Astrocyte (in vitro differentiated cells and primary cell): ENCODE data around the gene FER. TPM values are rescaled to one million over a fixed set of nuclear protein-coding genes. Genes with fewer than 3 reads are reported as not detected.

Experiments used
- DNase-seq: peaks from one replicate; pipeline ENCODE4 v3.0.0-alpha.2; 2010; ENCODE audit warnings: low read depth
- FAIRE-seq: peaks from 2 replicates; lab custom pipeline; 2011; peaks lifted over from hg19 to GRCh38; lab: Jason Lieb, UNC
- H2AFZ ChIP-seq: 2 replicates; pipeline ENCODE4 v1.6.0; 2012; ENCODE audit warnings: low read depth, low read length, inconsistent platforms
- H3K27ac ChIP-seq: 2 replicates; pipeline ENCODE4 v1.5.1; 2011; ENCODE audit warnings: low read depth, low read length, inconsistent platforms
- H3K27me3 ChIP-seq: 2 replicates; pipeline ENCODE4 v1.6.0; 2011; ENCODE audit warnings: low read length, inconsistent platforms; ENCODE audit not compliant: insufficient read depth
- H3K36me3 ChIP-seq: 2 replicates; pipeline ENCODE4 v1.5.1; 2011; ENCODE audit warnings: low read length, inconsistent platforms; ENCODE audit not compliant: insufficient read depth
- H3K4me1 ChIP-seq: 2 replicates; pipeline ENCODE4 v1.5.1; 2011; ENCODE audit warnings: low read length, inconsistent platforms; ENCODE audit not compliant: insufficient read depth
- H3K4me2 ChIP-seq: 2 replicates; pipeline ENCODE4 v1.6.0; 2012; ENCODE audit warnings: low read length, inconsistent platforms
- H3K4me3 ChIP-seq: 2 replicates; pipeline ENCODE4 v1.5.1; 2011; ENCODE audit warnings: low read depth, mild to moderate bottlenecking, low read length, inconsistent platforms; ENCODE audit not compliant: insufficient read depth
- H3K79me2 ChIP-seq: 2 replicates; pipeline ENCODE4 v1.6.0; 2012; ENCODE audit warnings: mild to moderate bottlenecking, low read length, inconsistent platforms; ENCODE audit not compliant: insufficient read depth
- H3K9ac ChIP-seq: 2 replicates; pipeline ENCODE4 v1.6.0; 2012; ENCODE audit warnings: mild to moderate bottlenecking, low read length, inconsistent platforms
- H3K9me3 ChIP-seq: 2 replicates; pipeline ENCODE4 v1.5.1; 2012; ENCODE audit warnings: low read depth, mild to moderate bottlenecking, low read length, inconsistent platforms; ENCODE audit not compliant: insufficient read depth
- H4K20me1 ChIP-seq: 2 replicates; pipeline ENCODE4 v1.6.0; 2012; ENCODE audit warnings: low read length, inconsistent platforms; ENCODE audit not compliant: insufficient read depth
- H3K27ac Mint-ChIP-seq: one replicate; pipeline ENCODE4 v1.8.0; 2021; ENCODE audit warnings: mild to moderate bottlenecking, mixed read lengths; ENCODE audit not compliant: unreplicated experiment
- H3K27me3 Mint-ChIP-seq: one replicate; pipeline ENCODE4 v1.8.0; 2021; ENCODE audit warnings: low read depth, mixed read lengths; ENCODE audit not compliant: unreplicated experiment
- H3K36me3 Mint-ChIP-seq: one replicate; pipeline ENCODE4 v1.8.0; 2021; ENCODE audit warnings: low read depth, mixed read lengths; ENCODE audit not compliant: unreplicated experiment
- H3K4me1 Mint-ChIP-seq: one replicate; pipeline ENCODE4 v1.8.0; 2021; ENCODE audit warnings: low read depth, mixed read lengths; ENCODE audit not compliant: unreplicated experiment
- H3K4me3 Mint-ChIP-seq: one replicate; pipeline ENCODE4 v1.8.0; 2021; ENCODE audit warnings: mild to moderate bottlenecking, moderate library complexity, mixed read lengths; ENCODE audit not compliant: unreplicated experiment
- H3K9me3 Mint-ChIP-seq: one replicate; pipeline ENCODE4 v1.8.0; 2021; ENCODE audit warnings: mild to moderate bottlenecking, mixed read lengths; ENCODE audit not compliant: unreplicated experiment
- EZH2 ChIP-seq: IDR thresholded peaks from 2 replicates; pipeline ENCODE4 v1.6.1; 2012; ENCODE audit warnings: mild to moderate bottlenecking, low read length, inconsistent platforms; ENCODE audit not compliant: insufficient read depth
- total RNA-seq: library from RNA; stranded (reverse); gene quantifications from 2 replicates; pipeline ENCODE4 v1.2.1, GENCODE V29; 2021
- TF ChIP-seq, protein P1 (sequence below): IDR thresholded peaks from 2 replicates; pipeline ENCODE4 v1.5.1; 2011; ENCODE audit warnings: low read depth, mild to moderate bottlenecking, inconsistent platforms, low read length, moderate library complexity; ENCODE audit not compliant: insufficient read depth

FER gene
- total RNA-seq, 1 donor from 2014 or later = 21.6 TPM

DNA sequence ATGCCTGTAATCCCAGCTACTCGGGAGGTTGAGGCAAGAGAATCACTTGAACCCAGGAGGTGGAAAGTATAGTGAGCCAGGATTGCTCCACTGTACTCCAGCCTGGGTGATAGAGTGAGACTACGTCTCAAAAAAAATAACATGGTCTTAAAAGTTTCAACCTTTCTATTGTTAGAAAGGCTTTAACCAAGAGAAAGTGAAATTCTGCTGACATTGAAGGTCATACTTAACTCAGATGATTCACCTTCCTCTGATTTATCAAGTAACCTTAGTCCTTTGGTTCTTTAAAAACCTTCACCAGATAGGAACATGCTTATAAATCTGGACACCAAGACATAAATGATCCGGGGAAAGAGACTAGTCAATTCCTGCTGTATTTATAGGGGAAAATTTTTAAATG lies 73.3 kb downstream of the FER start:
- FAIRE-seq (no peak), DNase-seq (no peak)
- Mint-ChIP-seq H3K27ac (no peak overlapping the region), H3K9me3 (no peaks in the 10 kb centered on the region), H3K4me1 (no peaks in the 10 kb centered on the region), H3K36me3 (no peaks in the 10 kb centered on the region), H3K4me3 (no peak overlapping the region), H3K27me3 (no peaks in the 10 kb centered on the region)
- Histone ChIP-seq H3K79me2 (peaks cover 10% of the 10 kb centered on the region), H3K9ac (no peak overlapping the region), H3K36me3 (no peaks in the 10 kb centered on the region), H3K9me3 (no peaks in the 10 kb centered on the region), H4K20me1 (no peaks in the 10 kb centered on the region), H3K4me1 (peaks cover 2% of the 10 kb centered on the region), H3K27ac (no peak overlapping the region), H3K4me3 (no peak overlapping the region), H3K27me3 (no peaks in the 10 kb centered on the region), H2AFZ (no peak overlapping the region), H3K4me2 (no peak overlapping the region)
- no peak for TF ChIP-seq EZH2
- TF ChIP-seq, protein P1, sequence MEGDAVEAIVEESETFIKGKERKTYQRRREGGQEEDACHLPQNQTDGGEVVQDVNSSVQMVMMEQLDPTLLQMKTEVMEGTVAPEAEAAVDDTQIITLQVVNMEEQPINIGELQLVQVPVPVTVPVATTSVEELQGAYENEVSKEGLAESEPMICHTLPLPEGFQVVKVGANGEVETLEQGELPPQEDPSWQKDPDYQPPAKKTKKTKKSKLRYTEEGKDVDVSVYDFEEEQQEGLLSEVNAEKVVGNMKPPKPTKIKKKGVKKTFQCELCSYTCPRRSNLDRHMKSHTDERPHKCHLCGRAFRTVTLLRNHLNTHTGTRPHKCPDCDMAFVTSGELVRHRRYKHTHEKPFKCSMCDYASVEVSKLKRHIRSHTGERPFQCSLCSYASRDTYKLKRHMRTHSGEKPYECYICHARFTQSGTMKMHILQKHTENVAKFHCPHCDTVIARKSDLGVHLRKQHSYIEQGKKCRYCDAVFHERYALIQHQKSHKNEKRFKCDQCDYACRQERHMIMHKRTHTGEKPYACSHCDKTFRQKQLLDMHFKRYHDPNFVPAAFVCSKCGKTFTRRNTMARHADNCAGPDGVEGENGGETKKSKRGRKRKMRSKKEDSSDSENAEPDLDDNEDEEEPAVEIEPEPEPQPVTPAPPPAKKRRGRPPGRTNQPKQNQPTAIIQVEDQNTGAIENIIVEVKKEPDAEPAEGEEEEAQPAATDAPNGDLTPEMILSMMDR = no peak

DNA sequence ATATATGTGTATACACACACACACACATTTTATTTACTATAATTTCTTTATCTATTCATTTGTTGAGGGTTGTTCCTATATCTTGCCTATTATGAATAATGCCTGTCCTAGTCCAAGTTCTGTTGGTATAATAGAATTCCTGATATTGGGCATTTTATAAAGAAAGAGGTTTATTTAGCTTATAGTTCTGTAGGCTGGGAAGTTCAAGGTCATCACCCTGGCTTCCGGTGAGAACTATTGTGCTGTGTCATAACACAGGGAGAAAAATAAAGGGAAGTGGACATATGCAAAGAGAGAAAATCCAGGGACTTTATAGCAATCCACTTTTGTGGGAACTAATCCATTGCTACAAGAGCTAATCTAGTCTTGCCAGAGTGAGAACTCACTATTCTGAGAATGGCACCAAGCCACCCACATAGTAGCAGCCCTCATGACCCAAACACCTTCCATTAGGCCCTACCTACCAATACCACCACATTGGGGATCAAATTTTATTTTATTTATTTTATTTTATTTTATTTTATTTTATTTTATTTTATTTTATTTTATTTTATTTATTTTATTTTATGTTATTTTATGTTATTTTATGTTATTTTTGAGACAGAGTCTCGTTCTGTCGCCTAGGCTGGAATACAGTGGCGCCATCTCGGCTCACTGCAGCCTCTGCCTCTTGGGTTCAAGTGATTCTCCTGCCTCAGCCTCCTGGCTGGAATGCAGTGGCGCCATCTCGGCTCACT lies 74.7 kb downstream of the FER start:
- FAIRE-seq (no peak), DNase-seq (no peak)
- H4K20me1 ChIP-seq = no peaks in the 10 kb centered on the region
- no peak overlapping the region for H2AFZ ChIP-seq
- peaks cover 2% of the 10 kb centered on the region for H3K4me1 ChIP-seq
- no peaks in the 10 kb centered on the region for H3K9me3 ChIP-seq
- H3K27ac ChIP-seq = no peak overlapping the region
- no peak overlapping the region for H3K9ac ChIP-seq
- Mint-ChIP-seq H3K36me3 (no peaks in the 10 kb centered on the region), H3K4me1 (no peaks in the 10 kb centered on the region), H3K9me3 (no peaks in the 10 kb centered on the region), H3K27me3 (no peaks in the 10 kb centered on the region), H3K27ac (no peak overlapping the region), H3K4me3 (no peak overlapping the region)
- H3K27me3 ChIP-seq = no peaks in the 10 kb centered on the region
- no peak overlapping the region for H3K4me2 ChIP-seq
- TF ChIP-seq, protein P1 = no peak
- peaks cover 10% of the 10 kb centered on the region for H3K79me2 ChIP-seq
- H3K4me3 ChIP-seq = no peak overlapping the region
- H3K36me3 ChIP-seq = no peaks in the 10 kb centered on the region

DNA sequence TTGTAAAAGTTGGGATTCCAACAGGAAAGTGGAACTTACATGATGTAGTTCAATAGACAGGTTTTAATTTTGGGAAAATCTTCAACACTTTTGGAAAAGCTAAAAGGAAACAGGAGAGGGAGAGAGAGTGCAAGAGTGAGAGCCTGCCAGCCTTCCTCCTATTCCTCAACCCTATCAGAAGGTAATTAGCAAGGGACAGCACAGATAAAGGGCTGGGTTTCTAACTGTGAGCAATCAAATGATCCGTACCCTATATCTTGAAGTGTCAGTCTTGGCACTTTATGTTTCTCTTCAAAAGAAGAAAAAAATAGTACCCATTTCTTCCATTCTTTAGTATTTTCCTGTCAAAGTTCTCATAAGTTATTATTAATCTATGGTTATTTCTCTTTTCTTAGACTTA lies 79.4 kb downstream of the FER start:
- Histone ChIP-seq H3K9ac (no peak overlapping the region), H3K36me3 (no peaks in the 10 kb centered on the region), H3K27ac (no peak overlapping the region), H3K4me3 (no peak overlapping the region), H3K79me2 (peaks cover 10% of the 10 kb centered on the region), H3K9me3 (no peaks in the 10 kb centered on the region), H3K4me1 (no peaks in the 10 kb centered on the region), H2AFZ (no peak overlapping the region), H3K27me3 (no peaks in the 10 kb centered on the region), H4K20me1 (no peaks in the 10 kb centered on the region), H3K4me2 (no peak overlapping the region)
- H3K4me3 Mint-ChIP-seq = no peak overlapping the region
- no peaks in the 10 kb centered on the region for H3K27me3 Mint-ChIP-seq
- no peak overlapping the region for H3K27ac Mint-ChIP-seq
- H3K4me1 Mint-ChIP-seq = no peaks in the 10 kb centered on the region
- DNase-seq (no peak), FAIRE-seq (no peak)
- TF ChIP-seq, protein P1 = no peak
- TF ChIP-seq EZH2 = no peak
- H3K36me3 Mint-ChIP-seq = peaks cover 4% of the 10 kb centered on the region
- H3K9me3 Mint-ChIP-seq = peaks cover 2% of the 10 kb centered on the region
